ENCODE measurements around the gene C2CD3.

C2CD3 gene

DNA sequence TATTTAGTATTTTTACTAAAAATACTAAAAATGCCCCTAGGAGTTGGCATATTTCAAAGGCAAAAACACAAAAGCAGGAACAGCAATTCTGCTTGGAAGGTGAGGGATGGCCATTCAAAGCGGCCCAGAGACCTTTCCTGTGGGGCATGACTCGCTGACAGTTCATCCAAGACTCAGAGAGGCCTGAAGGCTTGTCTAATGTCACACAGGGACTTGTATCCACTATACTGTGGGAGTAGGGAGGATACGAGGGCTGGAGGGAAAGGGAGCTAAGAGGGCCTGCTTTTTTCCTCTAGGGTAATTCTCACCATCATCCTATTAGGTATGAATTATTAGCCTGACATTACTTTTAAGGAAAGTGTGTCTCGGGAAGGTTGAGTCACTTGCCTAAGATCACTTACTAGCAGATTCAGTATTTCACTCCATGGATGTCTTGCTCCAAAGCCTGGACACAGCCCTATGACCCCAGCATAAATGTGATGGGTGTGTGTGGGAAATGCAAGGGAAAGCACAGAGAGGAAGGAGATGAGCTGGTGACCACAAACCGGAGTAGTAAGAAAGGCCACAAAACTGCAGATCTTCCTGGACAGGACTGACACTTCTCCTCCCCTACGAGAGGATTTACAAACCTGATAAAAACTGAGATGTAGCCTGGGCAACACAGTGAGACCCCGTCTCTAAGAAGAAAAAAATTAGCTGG, 145.2 kb downstream of the C2CD3 start:
- DNase-seq = no peak
- intact Hi-C loops (cut with DNase I) = no loop called here

DNA sequence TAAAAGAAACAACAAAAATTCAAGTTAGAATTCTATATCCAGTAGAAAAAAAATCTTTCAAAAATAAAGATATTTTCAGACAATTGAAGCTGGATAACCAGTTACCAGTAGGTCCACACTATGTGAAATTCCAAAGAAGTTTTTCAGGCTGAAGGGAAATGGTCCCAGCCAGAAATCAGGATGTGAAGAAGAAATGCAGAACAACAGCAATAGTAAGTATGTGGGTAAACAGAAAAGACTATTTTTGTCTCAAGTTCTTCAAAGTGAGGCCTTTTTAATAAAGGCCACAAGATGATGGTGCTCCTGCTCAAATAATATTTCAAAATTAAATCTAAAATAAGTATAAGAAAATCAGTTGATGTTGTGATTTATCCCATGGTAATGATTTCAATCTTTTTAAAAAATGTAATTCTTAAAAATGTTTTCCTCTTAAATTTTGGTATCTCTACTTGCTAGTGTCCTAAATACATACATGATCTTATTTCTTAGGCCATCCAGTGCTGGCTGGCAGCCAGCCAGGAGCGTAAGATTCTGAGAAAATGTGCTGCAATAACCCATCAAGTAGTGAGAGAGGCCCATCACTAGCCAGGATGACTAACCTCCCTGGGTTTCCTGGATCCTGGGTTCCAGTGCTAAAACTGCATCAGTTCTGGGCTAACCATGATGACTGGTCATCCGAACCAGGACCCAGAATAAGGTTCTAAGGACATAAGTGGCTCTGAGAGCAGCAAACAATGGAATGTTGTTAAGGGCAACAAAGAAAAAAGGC, 146.4 kb downstream of the C2CD3 start:
- intact Hi-C loops (cut with DNase I) = no loop called here
- DNase-seq = no peak

DNA sequence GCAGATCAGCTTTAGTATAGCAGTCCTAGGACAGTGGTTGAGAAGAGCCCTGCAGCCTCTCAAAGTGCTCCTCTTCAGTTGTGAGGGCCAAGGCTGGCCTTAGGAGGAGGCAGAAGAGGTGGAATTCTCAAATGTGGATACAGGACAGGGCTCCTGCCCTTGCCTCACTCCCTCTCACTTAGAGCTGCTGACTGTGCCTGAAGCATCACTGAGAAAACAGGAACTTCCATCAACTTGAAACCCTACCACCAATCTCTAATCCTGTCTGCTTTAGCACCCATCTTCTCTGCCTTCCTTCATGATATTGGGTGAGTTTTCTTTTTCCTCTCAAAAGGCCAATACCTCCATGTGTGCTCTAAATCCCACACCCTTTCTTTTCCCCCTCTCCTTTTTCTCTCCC, 147.5 kb downstream of the C2CD3 start:
- intact Hi-C loops (cut with DNase I) = no loop called here

DNA sequence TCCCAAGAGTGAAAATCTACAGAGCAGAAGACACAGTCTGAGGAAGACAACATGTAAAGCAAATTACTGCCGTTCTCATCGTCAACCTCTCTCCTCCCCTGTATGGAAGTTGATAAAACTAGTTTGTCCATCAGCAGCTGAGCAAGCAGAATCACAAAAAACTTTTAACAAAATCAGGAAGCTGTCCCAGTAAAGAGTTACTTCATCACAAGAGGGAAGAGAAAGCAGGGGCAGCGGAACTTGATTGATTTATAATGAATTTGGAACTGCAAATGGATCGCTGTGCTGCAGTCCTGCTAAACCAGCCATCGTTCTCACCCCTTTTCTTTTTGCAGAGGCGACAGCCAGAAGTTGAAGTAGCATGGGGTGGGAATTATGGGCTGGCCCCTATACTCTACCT, 148.3 kb downstream of the C2CD3 start:
- intact Hi-C loops (cut with DNase I) = no loop called here
- no peak for DNase-seq

More for the DNA sequence above, 147.5 kb downstream of the C2CD3 start:
- no peak for DNase-seq

DNA sequence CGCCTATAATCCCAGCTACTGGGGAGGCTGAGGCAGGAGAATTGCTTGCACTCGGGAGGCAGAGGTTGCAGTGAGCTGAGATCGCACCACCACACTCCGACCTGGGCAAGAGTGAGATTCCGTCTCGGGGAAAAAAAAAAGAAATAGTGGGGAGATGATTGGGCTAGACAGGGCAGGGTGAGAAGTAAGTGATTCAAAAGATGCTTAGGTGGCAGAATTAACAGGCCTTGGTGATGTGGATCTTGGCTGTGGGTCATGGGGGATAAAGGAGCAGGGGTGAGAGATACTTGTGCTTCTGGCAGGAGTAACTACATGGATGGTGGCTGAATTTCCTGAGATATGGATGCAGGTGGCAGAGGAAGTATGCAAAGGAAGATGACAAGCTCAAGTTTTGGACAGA, 148.8 kb downstream of the C2CD3 start:
- no peak for DNase-seq
- intact Hi-C loops (cut with DNase I) = no loop called here

DNA sequence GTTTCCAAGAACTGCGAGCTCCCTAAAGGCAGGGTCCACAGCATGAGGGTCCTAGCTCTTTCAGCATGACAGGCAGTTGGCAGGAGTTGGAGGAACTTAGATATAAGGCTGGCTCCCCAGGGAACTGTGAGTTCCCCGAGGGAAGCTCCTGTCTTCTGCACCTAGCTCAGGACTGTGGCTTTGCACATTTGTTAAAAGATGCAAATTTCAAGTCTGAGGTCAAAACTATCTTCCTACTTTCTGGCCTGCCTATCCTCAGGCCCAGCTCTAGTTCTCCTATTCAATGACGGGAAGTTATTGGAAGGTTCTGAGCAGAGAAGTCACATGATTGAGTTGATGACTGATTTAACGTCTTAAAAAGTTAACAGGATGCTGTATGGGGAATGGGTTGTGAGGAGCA, 150.3 kb downstream of the C2CD3 start:
- DNase-seq = no peak
- intact Hi-C loops (cut with DNase I) = no loop called here

DNA sequence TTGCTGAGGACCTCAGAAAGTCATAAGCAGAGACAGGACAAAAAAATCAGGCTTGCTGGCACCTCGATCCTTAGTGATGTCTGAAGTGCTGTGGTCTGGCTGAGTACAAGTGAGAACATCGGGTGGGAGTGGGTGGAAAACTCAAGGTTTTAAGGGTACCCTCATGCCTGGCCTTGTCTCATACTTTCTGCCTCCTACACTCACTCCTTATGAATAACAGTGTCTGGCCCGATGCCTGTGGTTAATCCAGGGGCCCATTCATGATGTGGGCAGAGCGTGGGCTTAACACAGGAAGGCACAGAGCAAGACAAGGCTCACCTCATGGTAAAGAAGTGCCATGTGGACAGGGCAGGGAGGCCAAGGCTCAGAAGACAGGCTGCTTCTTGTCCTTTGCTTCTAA, 150.9 kb downstream of the C2CD3 start:
- intact Hi-C loops (cut with DNase I) = no loop called here
- no peak for DNase-seq

DNA sequence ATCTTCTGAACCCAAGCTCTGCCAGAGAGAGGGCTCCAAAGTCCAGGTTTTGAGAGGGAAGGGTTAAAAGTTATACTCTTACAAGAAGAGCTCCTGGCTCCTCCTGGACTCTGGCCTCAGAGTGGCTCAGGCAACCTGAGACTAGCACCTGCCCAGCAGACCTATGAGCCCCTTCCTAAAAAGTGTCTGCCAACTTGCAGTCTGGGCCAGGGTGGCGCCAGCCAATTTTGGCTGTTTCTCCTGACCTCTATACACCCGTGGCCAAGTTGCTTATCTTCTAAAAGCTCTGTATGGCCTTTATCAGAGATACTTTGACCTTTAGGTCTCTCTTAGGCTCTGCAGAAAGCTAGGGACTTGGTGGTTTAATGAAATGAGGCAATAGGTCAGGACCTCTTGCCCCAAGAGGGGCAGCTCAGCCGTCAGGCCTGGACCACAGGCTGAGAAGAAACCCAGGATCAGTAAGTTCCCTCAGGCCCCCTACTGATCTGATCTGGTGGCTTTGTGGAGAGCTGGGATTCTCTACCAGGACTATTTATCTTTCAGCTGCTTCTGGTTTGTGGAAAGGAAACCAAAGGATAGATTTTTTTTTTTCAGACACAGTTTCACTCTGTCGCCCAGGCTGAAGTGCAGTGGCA, 151.6 kb downstream of the C2CD3 start:
- DNase-seq = no peak
- intact Hi-C loops (cut with DNase I) = no loop called here

DNA sequence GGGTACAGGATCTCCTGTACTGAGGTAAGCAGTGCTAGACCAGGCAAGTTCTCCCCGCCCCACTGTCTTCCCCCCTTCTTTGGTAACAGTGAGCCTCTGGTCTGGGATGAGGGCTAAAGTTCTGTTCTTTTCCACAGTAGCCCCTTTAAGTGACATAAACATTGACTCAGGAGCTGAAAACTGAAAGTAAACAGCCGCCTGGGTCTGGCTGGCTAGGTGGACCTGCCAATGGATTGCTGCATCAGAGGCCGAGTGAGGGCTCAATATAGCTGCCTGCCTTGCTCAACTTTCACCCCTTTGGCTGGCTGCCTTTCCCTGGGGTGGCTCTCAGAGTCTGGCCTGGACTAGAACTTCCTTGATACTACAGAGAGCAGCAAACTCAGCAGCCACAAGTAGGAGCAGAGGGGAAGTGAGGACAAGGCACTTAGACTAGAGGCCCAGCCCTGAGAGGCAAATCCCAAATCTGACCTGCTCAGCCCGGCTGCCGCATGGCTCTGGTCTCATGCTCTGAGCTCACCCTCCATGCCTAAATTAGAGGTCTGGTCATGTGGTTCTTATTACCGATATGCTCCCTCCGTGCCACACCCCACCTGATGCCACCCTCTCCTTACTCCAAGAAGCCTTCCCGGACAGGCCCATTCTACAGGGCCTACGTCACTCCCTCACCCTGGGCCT, 152.3 kb downstream of the C2CD3 start:
- intact Hi-C loops (cut with DNase I) = no loop called here
- DNase-seq = peak in 8 of 10 donors; percentile 40 to 93 (median 56)

DNA sequence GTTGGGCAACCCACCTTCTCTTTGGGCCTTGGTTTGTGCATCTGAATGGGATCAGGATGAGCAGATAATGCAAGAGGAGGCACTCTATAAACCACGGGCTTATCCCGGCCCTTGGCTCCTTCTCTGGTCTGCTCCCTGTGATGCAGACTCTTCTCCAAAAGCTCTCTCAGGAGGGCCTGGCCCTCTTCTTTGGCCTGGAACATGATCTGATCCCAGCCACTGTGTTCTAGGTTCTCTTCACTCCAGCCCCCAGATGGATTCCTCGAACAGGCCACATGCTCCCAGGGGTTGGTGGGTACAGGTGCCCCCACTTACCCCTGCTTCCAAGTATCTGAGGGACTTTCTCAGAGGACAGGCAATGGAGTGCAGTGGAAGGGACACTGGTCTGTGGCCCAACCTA, 153.2 kb downstream of the C2CD3 start:
- no peak for DNase-seq

DNA sequence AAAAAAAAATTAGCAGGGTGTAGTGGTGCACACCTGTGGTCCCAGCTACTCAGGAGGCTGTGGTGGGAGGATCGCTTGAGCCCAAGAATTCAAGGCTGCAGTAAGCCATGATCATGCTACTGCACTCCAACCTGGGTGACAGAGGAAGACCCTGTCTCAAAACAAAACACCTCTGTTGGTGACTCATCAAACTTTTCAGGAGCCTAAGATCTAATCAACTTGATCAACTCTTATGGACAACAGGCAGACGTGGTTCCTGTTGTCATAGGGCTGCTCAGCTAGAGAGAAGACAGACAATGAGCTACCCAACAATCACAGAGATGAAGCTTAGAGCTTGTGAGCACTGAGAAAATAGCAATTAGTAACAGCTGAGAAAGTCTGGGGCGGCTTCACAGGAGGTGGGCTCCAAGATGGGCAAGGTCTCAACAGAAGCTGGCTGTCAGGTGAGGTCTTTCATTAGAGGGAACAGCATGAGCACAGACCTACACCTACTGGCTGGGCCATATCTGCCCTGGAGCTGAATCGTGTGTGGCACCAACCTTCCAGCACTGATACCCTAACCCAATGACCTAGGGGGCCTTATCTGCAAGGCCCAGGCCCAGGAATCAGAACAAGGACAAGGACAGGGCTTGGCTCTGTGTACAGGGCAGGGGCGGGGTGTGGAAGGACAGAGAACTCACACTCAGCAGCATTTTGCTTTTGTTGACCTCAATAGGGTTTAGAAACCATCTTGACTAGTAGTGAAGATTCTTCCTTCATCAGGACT, 154.7 kb downstream of the C2CD3 start:
- intact Hi-C loops (cut with DNase I) = no loop called here
- no peak for DNase-seq

More for the DNA sequence above, 153.2 kb downstream of the C2CD3 start:
- intact Hi-C loops (cut with DNase I) = no loop called here

DNA sequence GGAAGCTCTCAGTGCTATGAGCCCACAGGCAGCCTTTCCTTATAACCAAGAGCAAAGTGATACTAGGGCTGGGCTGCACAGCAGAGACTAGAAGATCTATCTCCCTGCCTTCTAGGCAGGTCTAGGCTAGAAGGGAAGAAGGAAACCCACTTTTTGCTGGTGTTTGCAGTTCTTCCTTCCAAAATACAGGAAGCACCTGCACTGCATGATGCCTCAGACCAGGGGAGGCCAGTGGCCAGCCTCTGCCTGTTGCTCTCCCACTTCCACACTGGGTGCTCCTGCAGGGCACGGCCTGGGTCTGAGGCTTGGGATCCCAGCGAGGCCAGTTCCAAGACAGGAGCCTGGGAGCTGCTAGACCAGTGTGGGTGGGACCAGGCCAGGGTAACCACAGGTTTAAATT, 155.9 kb downstream of the C2CD3 start:
- intact Hi-C loops (cut with DNase I) = no loop called here
- DNase-seq = no peak

DNA sequence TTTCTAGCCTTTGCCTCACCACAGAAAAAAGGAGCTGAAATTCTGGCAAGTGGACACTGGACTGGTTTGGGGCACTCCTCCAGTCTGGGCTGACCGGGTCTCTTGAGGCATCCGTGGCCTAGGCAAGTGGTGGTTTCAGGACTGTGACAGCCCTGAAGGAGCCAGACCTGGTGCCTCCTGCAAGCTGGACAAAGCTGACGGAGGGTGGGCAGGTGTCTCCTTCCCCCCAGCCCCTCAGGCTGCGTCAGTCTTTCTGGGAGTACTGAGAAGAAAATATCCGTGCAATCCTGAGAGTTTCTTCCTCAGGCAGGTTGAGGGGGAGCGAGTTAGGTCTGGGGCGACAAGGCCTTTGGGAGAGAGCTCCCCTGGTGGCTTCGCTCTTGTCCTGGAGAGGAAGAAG, 157.7 kb downstream of the C2CD3 start:
- intact Hi-C loops (cut with DNase I) = no loop called here

DNA sequence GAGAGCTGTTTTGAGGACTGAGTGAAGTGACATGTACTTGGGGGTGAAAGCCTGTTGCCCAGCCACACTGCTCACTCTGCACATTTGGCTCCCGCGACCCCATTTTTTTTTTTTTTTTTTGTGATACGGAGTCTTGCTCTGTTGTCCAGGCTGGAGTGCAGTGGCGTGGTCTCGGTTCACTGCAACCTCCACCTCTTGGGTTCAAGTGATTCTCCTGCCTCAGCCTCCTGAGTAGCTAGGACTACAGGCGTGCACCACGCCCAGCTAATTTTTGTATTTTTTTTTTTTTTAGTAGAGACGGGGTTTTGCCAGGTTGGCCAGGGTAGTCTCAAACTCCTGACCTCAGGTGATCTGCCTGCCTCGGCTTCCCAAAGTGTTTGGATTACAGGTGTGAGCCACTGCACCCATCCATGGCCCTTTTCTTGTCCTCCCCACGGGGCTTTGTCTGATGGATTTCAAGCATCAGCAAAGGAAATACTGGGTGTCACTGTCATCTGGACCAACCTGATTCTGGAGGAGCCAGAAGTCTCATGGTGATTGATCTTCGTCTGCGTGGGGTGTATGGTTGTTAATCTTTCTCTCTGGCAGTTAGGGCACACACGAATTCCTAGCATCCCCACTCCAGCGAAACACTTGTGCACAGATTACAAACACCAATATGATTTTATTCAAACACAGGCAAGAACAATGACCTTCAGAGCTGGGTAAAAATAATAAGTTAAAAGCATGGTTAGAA, 158.6 kb downstream of the C2CD3 start:
- intact Hi-C loops (cut with DNase I) = no loop called here
- no peak for DNase-seq

More for the DNA sequence above, 157.7 kb downstream of the C2CD3 start:
- no peak for DNase-seq

DNA sequence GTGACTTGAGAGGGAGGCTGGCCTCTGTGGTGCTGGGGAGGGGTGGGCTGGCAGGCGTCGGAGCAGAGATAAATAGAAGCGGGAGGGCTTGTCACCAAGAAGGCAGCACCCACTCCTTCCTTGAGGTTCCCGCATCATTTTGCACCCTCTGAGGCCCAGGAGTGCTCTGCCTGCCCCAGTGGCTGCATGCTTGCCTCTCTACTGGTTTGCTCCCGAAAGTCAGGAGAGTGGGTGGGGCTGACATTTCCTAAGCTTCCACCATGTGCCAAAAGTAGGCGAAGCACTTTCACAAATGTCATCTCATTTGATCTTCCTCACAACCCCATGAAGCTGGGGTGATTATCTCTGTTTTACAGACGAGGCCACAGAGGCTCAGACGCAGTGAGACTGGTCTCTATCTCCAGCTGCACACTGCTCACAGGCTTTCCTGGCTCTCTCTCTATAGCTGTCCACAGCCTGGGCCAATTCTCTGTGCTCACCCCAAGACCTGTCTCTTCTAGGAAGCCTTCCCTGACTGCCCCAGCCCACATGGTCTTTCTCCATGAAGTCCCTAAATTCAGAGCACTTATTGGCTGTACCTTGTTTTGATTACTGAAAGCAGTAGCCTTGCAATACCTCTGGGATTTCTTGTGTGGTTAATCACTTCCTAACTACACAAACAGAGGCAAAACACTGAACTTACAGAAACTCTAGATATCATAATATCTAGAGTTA, 159.3 kb downstream of the C2CD3 start:
- DNase-seq = peak in 1 of 10 donors; percentile 49
- intact Hi-C loops (cut with DNase I) = no loop called here

DNA sequence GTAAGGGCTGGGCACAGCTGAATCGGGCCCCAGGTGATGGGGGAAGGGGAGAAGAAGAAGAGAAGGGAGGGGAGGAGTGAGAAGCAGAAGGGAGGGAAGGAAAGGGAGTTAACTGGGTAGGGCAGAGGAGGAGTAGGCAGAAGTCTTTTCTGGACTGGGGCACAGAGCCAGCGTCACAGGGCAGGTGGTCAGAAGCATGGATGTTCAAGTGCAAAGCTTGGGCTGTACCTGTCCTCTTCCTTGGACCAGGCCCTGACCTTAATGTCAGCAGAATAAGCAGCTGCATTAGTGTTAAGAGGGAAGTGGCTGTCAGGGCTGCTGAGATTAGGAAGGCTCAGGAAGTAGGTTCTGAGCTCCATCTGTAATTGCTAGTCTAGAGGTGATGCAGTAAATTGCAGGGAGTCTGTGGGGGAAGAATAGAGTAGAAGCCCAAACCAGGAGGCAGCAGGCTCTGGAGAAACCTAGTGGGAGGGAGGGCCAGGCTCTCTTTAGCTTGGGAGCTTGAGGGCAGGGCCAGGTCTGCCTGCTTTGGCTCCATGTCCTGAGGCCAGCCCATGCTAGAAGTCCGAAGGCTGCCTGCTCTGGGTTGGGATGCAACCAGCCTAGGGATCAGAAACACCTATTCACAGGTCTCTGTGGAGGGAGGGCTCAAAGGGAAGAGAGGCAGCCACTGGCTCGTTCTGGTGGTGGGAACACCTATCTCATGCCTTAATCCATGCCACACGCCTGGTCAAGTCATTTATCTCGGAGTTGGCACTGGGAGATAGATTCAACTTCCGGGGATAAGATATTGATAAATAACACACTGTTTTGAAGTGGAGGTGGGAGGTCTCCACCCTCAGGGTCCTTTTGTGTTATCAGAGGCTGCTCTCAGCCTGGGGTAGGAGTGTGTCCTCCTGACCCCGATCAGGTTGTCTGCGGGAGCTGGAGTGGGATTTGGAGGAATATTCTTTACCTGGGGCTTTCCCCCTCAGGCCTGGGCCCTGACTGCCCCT, 160.2 kb downstream of the C2CD3 start:
- DNase-seq = no peak
- intact Hi-C loops (cut with DNase I) = no loop called here

DNA sequence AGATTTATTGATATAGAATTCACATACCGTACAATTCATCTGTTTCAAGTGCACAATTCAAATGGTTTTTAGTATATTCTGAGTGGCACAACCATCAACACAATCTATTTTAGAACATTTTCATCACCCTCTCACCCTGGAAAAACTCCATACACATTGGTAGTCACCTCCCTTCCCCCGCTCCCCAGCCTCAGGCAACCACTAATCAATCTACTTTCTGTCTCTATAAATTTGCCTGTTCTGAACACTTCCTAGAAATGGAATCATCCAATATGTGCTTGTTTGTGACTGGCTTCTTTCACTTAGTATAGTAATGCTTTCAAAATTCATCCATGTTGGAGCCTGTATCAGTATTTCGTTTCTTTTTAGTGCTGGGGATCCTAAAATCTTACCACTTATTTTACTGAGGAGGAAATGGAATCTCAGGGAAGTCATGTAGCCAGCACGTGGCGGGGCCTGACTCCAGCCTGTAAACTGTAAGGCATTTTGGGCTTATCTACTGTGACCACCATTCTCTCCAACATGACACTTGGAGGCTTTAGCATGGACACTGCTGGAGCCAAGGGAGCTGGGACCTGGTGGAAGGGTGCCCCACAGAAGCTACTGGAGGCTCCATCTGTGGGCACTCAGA, 161.0 kb downstream of the C2CD3 start:
- intact Hi-C loops (cut with DNase I) = no loop called here
- DNase-seq = no peak

DNA sequence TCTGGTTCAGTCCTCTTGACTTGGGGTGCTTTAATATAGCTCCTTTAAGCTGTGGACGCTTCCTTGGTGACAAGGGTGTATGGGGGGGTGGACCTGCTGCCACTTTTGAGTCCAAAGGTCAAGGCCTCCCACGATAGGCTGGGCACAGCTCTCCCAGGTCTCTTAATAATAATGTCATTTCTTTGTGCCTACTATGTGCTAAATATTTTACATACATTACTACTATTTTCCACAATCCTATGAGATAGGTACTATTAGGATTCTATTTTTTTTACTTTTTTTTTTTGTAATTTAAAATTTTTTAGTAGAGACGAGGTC, 161.6 kb downstream of the C2CD3 start:
- no peak for DNase-seq
- intact Hi-C loops (cut with DNase I) = no loop called here
